GM19324 (cell line): ENCODE results near the gene TBCD.

ENCODE experiments used
- ATAC-seq: cut with Tn5 transposase; IDR thresholded peaks from one replicate; pipeline ENCODE4 v1.9.1; 2021; ENCODE audit warnings: mild to moderate bottlenecking, moderate library complexity; ENCODE audit not compliant: unreplicated experiment, low FRiP score

Gene TBCD

DNA sequence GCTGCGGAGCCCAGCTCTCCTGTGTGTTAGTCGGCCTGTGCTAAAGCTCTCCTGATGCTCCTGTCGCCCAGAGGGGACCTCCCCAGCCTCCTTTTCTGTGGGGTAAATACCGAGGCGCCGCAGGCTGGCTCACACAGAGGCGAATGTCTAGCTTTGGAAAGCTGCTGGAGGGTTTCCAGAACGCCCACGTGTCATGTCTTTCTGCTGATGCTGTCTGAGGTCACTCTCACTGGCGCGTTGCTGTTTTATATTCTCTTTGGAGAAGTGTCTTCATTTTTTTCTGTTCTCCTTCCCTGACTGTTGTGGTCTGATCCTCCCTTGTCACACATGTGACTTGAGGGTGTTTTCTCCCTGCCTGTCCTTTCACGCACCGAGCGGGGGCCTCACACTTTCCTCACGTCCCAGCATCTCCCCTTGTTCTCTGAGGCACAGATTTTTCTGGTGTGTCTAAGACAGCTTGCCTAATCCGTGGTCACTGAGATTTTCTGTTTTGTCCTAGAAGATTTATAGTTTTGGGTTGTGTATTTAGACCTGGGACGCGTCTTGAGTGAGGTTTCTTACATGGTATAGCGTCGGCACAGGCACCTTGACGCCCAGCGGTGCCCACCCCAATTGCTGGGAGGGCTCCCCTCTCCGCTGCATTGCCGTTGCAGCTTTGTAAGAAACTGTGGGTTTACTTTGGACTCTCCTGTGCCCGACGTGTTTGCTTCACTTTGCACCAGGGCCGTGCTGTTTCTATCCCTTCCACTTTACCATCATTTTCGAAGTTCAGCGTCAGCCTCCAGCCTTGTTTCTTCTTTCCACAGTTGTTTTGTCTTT is 180.0 kb downstream of the TBCD start:
- no peak for ATAC-seq

DNA sequence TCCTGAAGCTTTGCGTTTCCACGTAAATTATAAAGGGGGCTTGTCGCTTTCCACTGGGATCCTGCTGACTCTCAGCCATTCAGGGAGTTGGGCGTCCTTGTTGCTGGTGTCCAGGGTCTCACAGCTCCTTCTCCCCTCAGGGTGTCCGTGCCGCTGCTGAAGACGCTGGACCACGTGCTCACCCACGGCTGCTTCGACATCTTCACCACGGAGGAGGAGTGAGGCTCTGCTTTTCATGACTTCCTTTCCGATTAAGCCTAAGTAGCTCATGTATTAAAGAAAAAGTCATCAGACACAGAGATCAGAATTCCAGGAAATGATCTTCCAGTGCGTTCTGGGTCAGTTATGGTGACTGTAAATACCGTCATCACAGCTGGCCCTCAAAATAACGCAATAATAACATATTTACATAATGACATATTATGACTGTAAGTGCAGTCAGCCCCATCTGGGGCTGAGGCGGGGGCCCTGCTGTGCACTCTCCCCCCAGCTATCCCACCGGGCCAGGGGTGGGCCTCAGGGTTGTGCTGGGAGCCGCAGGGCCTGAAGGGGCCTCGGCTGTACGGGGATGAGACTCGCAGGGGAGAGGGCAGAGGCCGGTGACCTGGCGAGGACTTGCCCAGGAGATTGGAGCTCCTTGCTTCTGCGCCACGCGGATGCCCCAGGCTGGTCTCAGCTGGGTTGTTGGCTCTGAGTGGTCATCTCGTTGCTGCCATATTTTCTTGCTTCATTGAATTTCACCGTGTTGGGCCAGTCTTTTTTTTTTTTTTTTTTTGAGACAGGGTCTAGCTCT is 180.8 kb downstream of the TBCD start:
- no peak for ATAC-seq

DNA sequence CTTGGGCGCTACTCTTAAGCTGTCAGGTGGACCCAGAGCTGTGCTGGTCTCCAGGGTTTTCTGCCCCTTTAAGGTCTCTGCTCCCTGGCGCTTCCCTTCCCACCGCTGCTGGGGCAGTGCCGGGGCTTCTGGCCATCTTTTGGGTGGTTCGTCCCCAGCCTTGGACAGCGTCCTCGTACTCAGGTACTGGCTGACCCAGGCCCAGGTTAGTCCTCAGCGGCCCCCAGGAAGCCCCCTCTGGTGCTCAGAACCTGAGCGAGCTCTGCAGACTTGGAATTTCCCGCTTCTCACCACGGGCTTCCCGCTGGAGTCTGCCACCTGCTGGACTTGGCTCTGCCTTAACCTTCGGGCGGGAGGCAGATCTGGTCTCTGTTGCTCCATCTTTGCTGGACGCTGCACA is 182.0 kb downstream of the TBCD start:
- no peak for ATAC-seq

DNA sequence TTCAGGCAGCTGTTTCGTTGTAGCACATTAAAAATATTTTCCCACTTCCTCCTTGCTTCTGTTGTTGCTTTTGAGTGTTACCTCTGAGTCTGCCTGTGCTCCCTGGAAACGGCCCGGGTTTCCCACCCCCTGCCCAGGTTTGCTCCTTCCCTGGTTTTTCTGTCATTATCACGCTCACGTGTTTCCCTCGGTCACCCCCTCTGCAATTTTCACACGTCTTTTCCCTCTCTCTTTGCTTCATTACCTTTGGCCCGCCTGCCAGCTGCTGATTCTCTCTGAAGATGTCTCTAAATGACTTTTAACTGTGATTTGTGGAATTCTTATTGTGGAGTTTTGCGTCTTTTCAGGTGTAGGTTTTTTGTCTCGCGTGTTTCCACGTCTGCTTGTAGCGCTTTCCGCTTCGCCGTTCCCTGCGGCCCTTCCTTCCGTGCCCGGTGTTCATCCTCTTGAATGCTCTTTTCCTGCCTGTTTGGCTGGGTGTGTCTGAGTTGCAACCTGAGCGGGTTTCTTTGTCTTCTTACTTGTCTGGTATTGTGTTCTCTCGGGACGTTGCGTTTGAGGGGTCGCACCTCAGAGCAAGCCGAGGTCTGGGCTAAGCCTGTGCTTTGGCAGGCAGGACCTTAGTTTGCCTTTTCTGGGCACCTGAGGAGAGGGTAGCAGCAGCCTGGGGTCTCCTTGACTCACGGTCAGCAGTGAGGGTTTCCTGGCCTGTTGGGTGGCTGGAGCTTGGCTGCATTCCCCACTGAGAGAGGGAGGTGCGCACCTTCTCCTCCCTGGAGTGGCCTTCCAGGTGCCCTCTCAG is 184.3 kb downstream of the TBCD start:
- ATAC-seq, result no peak

DNA sequence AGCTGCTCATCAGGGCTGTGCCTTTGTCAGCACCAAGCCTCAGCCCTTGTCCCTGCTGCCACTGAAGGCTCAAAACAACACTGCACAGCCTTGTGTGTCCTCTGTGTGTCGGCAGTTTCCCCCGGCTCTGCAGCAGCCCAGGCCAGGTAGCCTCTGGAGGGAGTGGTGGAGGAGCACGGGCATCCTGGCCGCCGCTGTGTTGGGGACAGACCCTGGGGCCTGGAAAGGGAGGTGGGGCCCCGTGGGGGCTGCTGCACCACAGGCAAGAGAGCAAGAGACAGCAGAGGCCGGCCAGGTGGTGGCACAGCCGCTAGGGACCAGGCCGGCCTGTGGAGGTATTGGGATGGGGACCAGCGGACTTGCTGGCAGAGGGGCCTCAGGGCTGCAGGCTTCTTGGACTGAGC is 184.9 kb downstream of the TBCD start:
- ATAC-seq, result no peak

DNA sequence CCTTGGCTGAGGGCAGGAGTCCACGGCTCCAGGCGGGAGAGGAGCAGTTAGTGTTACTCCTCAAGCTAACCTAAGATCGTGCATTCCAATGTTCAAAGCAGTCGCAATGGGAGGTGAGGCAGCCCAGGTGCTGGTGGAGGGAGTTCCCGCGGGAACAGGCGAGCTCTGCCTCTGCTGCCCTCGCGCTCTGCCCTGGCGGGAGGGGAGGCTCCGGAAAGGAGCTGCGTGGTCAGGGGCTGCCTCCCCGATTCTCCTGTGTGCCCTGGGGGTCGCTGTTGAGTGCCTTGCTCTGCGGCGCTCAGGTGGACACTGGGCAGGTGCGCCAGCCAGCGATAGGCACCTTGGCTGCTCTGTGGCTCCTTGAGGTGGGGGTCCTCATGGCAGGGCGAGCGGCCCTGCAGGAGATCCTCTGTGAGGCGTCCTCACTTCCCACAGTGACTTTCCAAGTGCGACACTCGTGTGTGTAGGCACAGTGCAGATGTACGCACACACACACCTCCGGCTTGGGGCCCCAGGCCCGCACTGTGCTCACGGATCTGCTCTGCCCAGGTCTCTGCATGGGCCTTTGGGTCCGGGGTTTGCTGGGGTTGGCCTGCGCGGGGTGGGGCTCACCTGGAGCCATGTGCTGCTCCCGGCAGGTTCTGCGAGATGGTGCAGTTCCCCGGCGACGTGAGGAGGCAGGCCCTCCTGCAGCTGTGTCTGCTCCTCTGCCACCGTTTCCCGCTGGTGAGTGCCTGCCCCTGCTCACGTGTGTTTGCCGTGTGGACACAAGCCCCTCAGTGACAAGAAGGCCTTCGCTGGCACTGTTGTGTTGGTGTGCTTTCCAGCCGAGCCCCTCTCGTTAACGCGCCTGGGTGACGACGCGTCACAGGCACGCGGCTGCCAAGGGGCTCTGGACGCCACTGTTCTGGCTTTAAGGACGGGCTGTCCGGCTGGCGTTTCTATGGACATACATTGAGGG is 185.8 kb downstream of the TBCD start:
- no peak for ATAC-seq

DNA sequence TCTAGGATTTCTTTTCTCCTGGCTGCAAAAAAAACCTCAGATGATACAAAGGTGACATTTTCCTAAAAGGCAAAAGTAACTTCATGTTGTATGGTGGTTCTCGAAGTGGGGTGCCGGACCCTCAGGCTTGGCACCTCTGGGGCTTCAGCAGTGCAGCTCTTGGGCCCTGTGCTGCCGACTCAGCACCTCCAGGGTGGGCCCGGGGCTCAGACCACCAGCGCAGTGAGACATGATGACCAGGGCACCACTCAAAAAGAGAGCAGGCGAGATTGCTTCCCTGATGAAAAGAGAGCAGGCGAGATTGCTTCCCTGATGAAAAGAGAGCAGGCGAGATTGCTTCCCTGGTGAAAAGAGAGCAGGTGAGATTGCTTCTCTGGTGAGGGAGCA is 186.6 kb downstream of the TBCD start:
- no peak for ATAC-seq

DNA sequence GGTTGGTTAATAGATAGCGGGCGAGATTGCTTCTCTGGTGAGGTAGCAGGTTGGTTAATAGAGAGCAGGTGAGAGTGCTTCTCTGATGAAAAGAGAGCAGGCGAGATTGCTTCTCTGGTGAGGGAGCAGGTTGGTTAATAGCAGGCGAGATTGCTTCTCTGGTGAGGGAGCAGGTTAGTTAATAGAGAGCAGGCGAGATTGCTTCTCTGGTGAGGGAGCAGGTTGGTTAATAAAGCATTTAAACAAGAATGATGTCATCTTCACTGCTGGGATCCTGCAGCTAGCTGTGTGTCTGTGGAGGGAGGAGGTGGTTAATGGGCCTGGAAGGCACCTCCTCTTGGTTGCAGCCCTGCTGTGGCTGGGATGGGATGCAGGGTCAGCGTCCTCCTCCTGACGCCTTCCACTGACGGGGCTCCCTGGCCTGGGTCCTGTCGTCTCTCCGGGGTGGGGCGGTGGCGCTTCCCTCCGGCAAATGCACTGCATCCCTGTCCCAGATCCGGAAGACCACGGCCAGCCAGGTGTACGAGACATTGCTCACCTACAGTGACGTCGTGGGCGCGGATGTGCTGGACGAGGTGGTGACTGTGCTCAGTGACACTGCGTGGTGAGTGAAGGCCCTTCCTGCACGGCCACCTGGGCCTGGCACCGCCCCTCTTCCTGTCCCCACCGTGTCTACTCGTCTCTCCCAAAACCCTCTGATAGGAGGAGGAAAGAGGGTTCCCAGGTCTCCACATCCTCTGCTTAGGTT is 187.2 kb downstream of the TBCD start:
- ATAC-seq, result no peak

DNA sequence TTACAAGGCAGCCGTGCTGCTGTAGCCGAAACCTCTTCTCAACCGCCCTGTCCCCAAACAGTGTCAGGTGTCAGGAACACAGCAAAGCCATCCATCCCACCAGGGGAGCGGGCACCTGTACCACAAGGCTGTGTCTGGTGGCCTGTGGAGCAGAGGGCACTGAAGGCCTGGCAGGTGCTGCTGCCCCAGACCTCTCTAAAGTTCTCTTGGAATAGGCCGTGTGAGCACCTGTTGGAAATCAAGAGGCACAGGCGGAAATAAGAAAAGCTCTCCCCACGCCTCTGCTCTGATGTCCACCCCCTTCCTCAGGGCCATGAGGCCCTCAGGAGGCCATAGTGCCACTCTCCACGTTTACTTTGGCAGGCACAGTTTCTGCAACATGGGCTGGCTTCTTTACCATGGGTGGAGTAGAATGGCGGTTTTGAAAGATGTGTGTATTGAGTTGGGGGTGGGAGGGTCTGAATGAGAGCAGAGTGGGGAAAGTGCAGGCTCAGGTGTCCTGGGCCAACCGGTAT is 187.8 kb downstream of the TBCD start:
- no peak for ATAC-seq

DNA sequence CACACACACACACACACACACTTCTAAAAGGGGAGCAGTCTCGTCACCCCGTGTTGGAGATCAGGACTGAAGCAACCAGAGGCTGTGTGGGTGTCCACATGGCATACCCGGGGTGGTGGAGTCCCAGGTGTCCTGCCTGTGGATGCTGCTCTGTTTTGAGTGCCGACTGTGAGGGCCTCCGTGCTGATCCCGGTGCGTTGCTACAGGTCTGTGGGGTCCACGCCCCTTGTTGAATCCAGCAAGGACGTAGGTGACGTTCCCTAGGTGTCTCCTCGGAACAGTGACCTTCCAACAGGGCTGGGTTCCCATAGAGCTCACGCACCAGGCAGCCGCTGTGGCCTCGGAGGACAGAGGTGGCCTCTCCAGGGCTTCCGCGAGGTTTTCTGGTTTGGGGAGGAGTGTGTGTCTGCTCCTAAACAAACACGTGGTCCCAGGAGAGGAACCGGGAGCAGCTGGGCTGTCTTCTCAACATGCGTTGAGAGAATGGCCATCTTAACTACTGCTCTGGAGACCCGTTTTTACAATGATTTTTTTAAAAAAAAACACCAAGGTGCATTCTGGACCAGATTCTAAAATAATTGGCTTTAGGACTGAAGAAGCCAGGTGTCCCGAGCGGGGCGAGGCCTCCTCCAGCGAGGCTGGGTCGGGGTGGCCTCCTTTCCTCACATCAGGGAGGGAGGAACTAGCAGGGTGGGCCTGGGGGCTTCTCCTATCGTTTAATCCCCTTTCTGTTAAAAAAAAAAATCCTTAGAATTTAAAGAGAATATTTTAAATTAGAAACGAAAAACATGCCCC is 188.6 kb downstream of the TBCD start:
- no peak for ATAC-seq

DNA sequence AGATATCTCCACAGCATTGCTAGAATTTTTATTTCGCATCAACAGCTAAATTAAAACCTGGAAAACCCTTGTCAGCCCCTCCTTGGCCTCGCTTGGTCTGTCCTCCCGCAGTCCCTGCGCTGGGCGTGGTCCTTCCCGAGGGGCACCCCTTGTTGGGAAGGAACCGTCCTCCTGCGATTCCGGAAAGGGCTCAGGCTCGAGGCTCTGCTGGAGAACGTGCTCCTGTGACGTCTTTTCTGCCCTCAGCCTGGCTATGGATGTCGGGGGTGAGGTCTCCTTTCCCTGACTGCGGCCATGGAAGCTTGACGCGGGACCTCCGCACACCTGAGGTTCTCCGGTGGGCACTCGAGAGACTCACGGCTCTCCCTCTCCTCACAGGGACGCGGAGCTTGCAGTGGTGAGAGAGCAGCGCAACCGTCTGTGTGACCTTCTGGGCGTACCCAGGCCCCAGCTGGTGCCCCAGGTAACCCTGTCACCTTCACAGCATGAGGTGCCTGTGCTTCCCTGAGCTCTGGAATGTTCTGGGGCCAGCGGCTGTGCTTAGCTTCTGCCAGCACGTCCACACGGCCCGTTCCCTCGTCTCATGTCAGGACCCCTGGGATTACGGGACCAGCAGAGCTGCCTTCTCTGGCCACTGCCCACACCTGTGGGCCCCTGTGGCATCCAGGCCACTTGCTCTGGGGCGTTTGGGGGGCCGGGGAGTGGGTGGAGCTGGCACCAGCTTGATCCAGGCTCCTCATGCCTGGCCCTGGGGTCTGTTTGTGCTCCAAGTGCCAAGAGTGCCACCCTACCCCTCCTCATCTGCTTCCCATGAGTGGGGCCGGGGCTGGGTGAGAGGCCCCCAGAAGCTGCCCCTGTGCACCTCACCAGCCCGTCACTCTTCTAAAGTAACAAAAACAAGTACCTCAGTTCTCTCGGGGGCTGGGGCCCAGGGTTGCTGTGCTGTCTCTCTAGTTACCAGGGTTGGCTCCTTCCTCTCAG is 189.4 kb downstream of the TBCD start:
- ATAC-seq, result no peak

DNA sequence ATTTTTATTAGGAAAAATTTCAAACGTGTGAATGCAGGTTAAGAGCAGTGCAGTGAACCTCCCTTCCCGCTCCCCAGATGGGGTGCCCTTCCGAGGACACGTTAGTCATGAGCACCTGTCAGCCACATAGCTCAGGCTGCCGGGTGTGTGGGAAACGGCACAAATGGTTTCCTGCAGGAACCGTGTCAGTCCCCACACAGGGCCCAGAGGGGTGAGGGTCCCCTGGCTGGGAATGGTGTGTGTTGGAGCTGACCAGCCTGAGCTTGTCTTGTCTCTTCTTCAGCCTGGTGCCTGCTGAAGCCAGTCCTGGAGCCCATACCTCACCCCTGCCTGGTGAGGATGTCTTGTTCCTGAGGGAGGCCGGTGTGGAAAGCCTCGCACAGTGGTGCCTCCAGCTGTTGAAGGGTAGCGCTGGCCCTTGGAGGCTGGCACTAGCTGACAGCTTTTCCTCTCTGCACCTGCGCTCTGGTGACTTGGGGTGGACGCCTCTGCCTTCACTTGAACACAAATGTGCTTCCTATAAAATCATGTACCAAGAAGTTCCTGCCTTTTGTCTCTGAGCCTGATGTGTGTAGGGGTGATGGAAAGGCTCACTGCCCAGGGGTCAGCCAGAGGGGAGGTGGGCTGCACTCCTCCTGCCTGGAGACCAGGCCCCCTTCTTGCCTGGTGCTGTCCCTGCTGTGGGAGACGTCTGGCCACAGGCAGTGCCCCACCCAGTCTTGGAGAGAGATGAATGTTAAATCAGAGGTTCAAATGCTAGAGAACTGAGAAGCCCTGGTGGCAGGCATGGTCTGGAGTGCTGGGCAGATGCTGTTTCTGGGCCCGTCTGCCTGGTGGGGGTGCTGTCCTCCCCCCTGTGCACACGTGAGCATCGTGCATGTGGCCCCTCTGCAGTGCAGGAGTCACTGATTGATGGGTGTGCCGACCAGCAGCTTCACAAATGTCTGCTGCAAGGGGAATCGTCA is 190.6 kb downstream of the TBCD start:
- no peak for ATAC-seq

DNA sequence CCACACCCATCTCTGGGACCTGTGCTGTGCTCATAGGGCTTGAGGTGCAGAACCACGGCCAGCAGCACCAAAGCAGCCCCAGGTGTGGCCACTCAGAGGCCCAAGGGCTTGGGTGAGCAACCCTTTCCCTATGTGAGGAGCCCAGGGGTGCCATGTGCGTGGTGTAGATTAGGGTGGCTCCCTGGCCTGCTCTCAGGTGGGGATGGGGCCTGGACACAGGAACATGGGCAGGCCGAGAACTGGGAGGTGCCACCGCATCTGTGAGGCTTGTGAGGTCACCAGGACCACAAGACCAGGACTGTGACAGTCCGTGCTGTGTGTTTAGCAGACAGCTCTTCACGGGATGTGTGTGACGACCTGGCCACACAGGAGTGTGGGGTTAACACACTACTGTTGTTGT is 191.5 kb downstream of the TBCD start:
- no peak for ATAC-seq

DNA sequence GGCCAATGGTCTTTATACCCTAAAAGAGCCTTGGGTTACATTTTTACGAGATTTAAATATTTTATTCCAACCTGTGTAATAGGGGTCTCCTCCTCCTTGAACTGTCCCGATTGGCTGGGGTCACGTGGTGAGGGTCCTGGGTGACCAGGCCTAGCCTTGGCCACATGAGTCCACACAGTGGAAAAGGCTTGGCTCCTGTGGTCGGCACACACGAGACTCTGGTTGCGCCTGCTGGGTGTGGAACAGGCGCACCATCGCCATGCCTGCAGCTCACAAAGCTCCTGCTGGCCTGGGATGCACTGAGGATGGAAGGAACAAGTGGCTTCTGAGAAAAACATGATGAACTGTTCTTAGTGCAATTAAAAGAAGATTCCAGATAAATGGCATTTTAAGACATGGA is 191.9 kb downstream of the TBCD start:
- no peak for ATAC-seq

DNA sequence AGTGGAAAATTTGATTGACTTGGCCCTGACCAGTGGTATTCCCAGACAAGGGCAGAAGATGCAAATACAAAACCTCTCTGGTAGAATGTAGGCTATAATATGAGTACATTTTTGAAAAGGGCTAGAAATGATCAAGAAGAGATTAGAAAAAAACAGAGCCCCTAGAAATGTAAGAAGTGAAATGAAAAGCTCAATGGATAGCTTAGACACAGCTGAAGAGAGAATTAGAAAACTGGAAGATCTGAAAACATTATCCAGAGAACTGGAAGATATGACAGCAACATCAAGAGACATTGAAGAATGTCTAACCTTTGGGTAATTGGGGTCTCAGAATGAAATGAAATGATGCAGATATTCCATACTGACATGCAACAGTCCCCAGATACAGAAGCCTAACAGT is 193.1 kb downstream of the TBCD start:
- no peak for ATAC-seq

DNA sequence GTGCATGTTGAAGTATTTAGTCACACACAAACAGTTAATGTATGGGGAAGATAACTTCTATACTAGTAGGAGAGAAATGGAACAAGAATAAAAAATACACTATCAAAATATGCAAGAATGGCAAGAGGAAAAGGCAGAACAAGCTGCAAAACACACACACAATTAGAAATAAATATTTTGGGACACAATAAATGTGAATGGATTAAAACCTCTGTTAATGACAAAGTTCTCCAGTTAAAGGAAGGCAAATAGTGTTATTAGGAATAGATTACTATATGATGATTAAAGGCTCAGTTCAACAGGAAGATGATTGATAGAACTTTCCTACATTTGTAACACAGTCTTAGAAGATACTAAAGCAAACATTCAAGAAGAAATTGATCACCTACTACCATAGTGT is 194.2 kb downstream of the TBCD start:
- no peak for ATAC-seq
